Heart left ventricle (tissue), 13 donors: ENCODE measurements around the gene PTOV1.
A peak's percentile ranks its signal among the peaks of the same experiment; 100 is the strongest.

Experiments
- CTCF ChIP-seq, 12 donors: fragments of 200-600 bp; sonication (generic) in 4 of 12; IDR thresholded peaks; one replicate each; pipeline versions ENCODE4 v1.5.0 to v1.8.0; 2018 to 2022; ENCODE audit warnings: antibody characterized with exemption in 12 of 12, mild to moderate bottlenecking in 5 of 12
- POLR2A ChIP-seq, 2 donors: fragments of 450-650 bp; IDR thresholded peaks; one replicate each; pipeline ENCODE4 v1.6.1; 2017; ENCODE audit warnings: antibody characterized with exemption in 2 of 2, mild to moderate bottlenecking in 2 of 2, moderate library complexity in 2 of 2
- donor health status: ischemic (EF 13 %, LVEDD 7.1; RV severe dilation, severe dysfunction).
- donor health status: DM: no; HTN: yes; CAD: no.
- donor health status: DM: no; HTN: no; CAD: no.
- donor health status: ischemic (EF 25% LVEDD 6.9; RV normal size, moderate dysfunction).
- donor health status: ischemic (EF 25% LVEDD 5.7; RV mildly dilated, moderate dysfunction).
- donor health status: ischemic (EF 35%, LVEDD 5.7; RV mildly dilated, moderate dysfunction).
- donor health status: nonischemic (EF 11% LVEDD 7.7; RV severe dilation, severe dysfunction).
- donor health status: DM: yes; HTN: yes; CAD: no.
- donor health status: PGD.
- donor health status: ischemic (EF 29% LVEDD 5.4; RV normal size, mild dysfunction).
- donor health status: nonischemic (EF 23%, LVEDD 6.1; RV moderate dilation, normal function).

- peak in 7 of 12 donors; percentile 10 to 49 (median 28) for TF ChIP-seq CTCF (IDR thresholded peaks at IDR 0.05)
- peak; percentile 40 to 81 for TF ChIP-seq POLR2A (IDR thresholded peaks at IDR 0.05)
These were observed 32.9 kb upstream of the PTOV1 start, which contains the start of gene MED25 for GRCh38 chr19:49817964-49818648.
